GM18867 (cell line): Measurements from ENCODE around the gene SHROOM1.

Source experiments
- ATAC-seq: cut with Tn5 transposase; IDR thresholded peaks from one replicate; pipeline ENCODE4 v1.9.1; 2021; ENCODE audit warnings: mild to moderate bottlenecking, moderate library complexity; ENCODE audit not compliant: unreplicated experiment

The SHROOM1 gene

GRCh38 chr5:132854301-132854700 lies 23.9 kb upstream of the SHROOM1 start:
- no peak for ATAC-seq

DNA sequence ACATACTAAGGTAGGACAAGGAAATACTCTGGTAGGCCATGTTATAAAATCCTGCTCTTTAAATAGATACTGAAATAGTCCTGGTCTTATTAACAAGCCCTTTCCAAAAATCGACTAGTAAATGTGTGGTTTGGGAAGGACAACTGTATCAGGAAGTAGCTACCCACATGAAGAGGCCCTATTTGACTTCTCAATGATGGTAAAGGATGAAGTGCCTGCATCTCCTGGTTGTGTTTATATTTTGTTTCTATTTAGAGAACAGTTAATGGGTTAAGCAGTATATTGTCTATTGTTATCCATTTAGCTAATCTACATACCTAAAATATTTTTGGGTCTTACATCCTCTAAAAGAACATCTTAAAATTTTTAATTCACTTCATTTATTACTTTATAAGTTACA lies 23.3 kb upstream of the SHROOM1 start:
- no peak for ATAC-seq

DNA sequence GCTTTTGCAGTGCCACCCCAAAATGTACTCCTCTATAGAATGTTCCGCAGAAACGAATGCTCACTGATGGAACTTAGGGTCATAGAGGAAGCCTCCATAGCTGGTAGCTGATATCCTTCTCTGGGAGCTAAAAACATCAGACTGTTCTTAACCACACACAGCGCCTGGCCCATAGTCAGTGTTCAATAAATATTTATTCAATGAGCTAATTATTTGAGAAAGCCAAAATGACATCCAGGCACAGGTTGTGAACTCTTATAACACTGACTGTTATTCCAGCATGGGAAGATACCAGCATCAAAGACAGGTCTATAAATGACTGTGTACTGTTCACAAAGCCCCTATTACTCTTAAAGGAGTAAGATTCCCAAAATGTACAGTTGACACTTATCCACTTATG lies 22.9 kb upstream of the SHROOM1 start:
- no peak for ATAC-seq

DNA sequence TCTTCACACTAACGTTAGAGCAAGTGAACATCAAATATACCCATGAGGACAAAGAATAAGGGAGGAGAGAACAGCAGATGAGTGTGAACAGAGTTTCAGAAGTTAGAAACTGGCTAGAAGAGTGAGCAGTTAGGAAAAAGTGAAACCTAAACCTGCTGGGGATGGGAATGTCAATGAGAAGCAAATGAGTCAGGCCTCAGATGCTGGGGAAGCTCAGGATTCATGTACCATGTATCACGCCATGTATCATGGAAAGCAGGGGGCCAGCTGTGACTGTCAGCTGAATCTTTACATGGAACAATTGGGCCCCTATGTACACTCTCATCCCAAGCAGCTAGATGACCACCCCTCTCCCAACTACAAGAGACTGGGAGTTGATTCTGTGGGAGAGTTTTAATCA lies 19.6 kb upstream of the SHROOM1 start:
- no peak for ATAC-seq

DNA sequence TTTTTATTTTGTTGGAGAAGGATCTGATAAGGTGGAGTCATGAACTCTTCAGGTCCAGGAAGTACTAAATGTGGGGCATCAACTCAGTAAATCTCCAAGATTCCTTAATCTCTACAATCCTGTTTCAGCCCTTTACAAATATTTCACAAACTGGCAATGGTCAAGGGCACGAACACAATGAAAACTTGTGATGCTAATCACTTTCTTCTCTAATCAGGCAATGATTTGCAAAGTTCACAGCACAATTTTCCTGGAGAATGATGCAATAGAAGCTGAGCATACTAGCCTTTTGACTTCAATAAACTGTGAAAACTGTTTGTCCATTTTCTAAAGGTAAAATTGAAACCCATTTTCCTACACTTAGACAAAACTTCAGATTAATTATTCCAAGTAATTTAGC lies 18.9 kb upstream of the SHROOM1 start:
- ATAC-seq = no peak

- ATAC-seq = no peak
Observed at GRCh38 chr5:132848270-132848669, 17.8 kb upstream of the SHROOM1 start.

- no peak for ATAC-seq
Observed at GRCh38 chr5:132841305-132841704, 10.9 kb upstream of the SHROOM1 start.

GRCh38 chr5:132840896-132841295 lies 10.4 kb upstream of the SHROOM1 start:
- ATAC-seq = no peak

DNA sequence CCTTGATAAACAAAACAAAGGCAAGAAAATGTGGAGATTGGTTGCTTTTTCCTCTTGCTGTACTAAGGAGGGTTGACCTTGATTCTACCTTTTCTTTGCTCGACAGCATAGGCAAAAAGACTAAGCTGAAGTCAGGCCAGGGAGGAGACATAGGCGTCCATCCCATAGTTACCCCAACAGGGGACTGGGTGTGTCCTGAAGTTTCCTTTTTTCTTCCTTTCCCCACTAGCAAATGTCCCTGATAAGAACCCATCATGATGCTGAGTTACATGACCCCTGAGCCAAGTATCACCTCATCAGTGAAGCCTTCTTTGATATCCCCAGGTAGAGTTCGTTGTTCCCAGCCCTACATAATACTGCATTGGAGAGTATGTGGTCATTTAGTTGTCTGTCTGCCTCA lies 9.9 kb upstream of the SHROOM1 start:
- ATAC-seq = no peak

- no peak for ATAC-seq
Observed at GRCh38 chr5:132839426-132840301, 9.2 kb upstream of the SHROOM1 start.

GRCh38 chr5:132838516-132839282 lies 8.3 kb upstream of the SHROOM1 start:
- no peak for ATAC-seq

DNA sequence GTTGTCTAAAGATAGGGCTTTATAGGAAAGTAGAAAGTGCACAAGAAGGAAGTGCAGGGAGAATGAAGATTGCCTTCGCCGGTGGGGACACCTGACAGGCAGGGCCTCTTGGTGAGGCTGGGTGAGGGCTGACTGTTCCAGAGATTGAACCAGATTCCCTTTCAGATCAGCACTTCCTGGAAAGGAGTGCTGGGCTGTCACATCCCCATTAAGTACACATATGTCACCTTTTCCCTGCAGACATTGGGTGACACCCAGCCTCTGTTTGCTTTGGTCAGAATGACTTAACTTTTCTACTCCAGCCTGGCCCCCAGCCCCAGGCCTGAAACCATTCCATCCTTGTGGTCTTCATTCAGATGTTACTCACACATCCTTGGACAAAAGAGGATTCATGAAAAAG lies 7.4 kb upstream of the SHROOM1 start:
- ATAC-seq = no peak

GRCh38 chr5:132836852-132837251 lies 6.4 kb upstream of the SHROOM1 start:
- no peak for ATAC-seq

DNA sequence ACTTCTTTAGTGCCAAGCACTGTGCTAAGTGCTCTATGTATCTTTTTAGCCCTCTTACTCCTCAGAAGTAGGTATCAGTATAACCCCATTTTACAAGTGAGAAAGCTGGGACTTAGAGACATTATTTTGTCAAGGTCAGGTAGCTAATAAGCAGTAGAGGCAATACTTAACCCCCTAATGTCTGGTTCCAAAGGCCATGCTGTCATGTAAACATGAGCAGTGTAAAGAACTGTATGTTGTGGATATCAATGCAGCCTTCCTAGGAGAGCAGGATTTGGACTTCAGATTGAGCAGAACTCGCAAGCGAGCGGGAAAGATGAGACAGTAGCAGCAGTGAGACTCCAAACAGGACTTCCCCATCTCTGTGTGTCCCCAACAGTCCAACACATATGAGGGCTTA lies 3.6 kb upstream of the SHROOM1 start:
- ATAC-seq = no peak

- no peak for ATAC-seq
Observed at GRCh38 chr5:132832612-132833011, 2.2 kb upstream of the SHROOM1 start.

DNA sequence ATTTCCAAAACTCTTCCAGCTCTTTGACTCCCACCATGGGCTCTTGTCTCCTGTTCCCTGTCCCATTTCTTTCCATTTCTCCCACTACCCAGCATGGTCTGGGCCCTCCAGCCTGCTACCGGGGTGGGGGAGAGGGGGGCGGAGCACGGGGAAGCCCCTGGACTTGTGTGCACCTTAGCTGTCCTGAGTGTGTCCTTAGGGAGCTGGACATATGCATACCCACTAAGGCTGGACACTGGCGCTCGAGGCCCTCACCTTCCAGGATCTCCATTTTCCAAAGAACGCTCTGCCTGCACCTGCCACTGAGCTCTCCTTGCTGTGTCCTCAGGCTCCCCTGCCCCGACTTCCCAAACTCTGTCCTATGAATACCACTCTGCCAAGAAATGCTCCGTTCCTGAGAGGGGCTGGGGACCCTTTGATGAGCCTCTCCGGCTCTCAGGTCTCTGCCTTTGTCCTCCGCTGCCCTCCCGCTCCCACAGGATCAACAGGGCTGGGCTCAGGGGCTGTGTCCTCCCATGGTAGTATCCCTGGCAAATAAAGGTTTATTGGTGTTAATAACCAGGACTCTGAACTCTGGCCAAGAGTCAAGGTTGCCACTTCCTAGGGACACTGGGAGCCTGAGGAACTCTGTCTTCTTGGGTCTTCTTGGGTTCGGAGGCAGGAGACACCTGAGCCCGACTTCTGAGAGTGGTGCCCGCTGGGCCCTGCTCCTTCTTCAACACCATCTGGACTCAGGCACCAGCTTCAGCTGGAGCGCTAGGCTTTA lies 831 bp upstream of the SHROOM1 start:
- no peak for ATAC-seq

- peak; percentile 80 for ATAC-seq
Observed at GRCh38 chr5:132829742-132830435, 558 bp downstream of the SHROOM1 start.

DNA sequence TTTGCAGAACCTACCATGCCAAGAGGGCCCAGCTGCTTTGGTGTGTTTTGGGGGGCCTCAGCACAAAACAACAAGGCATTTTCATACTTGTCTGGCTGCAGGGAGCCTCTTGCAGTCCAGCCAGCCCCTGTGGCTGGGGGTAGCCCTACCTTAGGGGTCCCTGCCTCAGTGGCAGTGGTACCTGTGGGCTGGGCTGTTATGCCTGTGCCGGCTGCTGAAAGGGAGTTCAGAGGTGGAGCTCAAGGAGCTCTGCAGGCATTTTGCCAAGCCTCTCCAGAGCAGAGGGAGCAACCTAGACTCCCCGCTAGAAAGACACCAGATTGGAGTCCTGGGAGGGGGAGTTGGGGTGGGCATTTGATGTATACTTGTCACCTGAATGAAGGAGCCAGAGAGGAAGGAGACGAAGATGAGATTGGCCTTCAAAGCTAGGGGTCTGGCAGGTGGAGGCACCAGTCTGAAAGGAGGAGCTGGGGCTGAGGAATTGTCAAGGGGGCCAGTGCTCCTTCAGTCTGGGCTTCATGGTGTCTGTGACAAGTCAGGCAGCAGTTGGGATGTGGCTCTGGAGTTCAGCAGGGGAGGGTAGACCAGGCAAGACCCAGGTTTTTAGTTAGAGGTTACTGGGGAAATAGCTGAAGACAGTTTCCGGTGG lies 1.5 kb downstream of the SHROOM1 start:
- ATAC-seq = no peak

DNA sequence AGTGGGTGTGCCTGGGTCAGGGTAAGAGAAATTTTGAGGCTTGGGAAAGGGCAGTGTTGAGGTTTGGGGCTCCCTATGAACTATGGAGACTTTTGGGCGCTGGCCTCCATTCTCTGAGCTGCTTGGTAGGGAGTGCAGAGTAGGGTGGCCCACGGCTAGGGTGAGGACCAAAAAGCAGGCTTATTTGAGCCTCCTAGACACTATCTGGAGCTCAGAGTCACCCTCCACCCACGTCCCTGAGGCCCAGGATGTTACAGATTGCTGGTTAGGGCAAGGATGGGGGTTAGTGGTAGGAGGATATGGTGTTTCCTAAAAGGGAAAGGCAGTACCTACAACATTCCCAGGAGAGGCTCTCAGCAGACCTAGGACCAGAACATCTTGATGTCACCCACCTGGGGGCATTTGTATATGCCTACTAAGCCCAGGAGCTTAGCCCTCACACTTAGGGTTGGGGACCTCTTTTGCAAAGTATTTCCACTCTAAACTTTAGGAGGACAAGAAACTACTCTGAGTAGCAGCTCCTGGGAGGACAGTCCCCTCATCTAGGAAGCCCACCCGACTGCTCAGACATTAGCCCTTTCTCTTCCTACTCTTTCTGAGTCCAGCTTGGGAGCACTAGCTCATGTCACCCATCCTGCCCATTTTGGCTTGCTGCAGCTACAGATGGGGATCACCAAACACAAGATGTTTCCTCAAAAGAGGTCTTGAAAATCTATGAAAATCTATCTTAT lies 2.3 kb downstream of the SHROOM1 start:
- ATAC-seq = no peak
